ENCODE data around the gene CLDN3. TPM values are rescaled to one million over a fixed set of nuclear protein-coding genes. Genes with fewer than 3 reads are reported as not detected.
A peak's percentile ranks its signal among the peaks of the same experiment; 100 is the strongest.
"Not testable (repeated sequence)": the region's sequence is repeated elsewhere in the genome, so short reads cannot be mapped to it uniquely, and the experiment has no call there.

The CLDN3 gene
- polyA plus RNA-seq, 2 of the 4 experiments (the other 2 are of a cell fraction) = 1.7 to 2.0 TPM

GRCh38 chr7:73799282-73800141 lies 29.4 kb upstream of the CLDN3 start:
- peak overlapping the region in 1 of 2 experiments; percentile 36; a peak in 1 of 6 replicates for H3K27ac ChIP-seq
- WGBS (ENCODE audit: missing lambda C conversion rate) = 60% methylated on average over 10 of the region's 10 CpGs
- H3K4me3 ChIP-seq = no peak overlapping the region

DNA sequence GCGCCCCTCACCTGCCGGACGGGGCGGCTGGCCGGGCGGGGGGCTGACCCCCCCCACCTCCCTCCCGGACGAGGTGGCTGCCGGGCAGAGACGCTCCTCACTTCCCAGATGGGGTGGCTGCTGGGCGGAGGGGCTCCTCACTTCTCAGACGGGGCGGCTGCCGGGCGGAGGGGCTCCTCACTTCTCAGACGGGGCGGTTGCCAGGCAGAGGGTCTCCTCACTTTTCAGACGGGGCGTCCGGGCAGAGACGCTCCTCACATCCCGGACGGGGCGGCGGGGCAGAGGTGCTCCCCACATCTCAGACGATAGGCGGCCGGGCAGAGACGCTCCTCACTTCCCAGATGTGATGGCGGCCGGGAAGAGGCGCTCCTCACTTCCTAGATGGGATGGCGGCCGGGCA lies 27.1 kb upstream of the CLDN3 start:
- H3K4me3 ChIP-seq; FAIRE-seq; H3K4me1 ChIP-seq; ATAC-seq; CTCF ChIA-PET; H3K4me2 ChIP-seq; POLR2A ChIA-PET; H3K27ac ChIP-seq; DNase-seq (ENCODE audit: low read depth in 1 of 2, low spot score in 1 of 2); H3K9me3 ChIP-seq: not testable (repeated sequence)
- 93% methylated on average over 8 of the region's 34 CpGs for WGBS (ENCODE audit: missing lambda C conversion rate)

More at GRCh38 chr7:73799282-73800141, 29.4 kb upstream of the CLDN3 start:
- CTCF ChIA-PET = interaction anchor here (1.4 to 1.7 kb wide), 2 partner anchors 8 to 12 kb away, joined by 4 to 5 read pairs; no protein-coding TSS in a partner anchor
- no peaks in the 10 kb centered on the region for H3K9me3 ChIP-seq
- peaks cover 5% of the 10 kb centered on the region; the same call in 2 of the 3 replicates for H3K4me1 ChIP-seq
- H3K4me2 ChIP-seq = peak overlapping the region; percentile 6; the same call in 1 of the 3 replicates
- TF ChIP-seq HEYL (CRISPR knock-in tag; IDR thresholded peaks at IDR 0.05) (no peak), FOXS1 (CRISPR knock-in tag; IDR thresholded peaks at IDR 0.05) (no peak), ZSCAN20 (CRISPR knock-in tag; IDR thresholded peaks at IDR 0.05) (no peak), POLR2A (IDR thresholded peaks at IDR 0.05; ENCODE audit: low read length) (no peak), CBX2 (IDR thresholded peaks at IDR 0.05; ENCODE audit: borderline replicate concordance, low read depth) (no peak)
- TF ChIP-seq, protein P1, sequence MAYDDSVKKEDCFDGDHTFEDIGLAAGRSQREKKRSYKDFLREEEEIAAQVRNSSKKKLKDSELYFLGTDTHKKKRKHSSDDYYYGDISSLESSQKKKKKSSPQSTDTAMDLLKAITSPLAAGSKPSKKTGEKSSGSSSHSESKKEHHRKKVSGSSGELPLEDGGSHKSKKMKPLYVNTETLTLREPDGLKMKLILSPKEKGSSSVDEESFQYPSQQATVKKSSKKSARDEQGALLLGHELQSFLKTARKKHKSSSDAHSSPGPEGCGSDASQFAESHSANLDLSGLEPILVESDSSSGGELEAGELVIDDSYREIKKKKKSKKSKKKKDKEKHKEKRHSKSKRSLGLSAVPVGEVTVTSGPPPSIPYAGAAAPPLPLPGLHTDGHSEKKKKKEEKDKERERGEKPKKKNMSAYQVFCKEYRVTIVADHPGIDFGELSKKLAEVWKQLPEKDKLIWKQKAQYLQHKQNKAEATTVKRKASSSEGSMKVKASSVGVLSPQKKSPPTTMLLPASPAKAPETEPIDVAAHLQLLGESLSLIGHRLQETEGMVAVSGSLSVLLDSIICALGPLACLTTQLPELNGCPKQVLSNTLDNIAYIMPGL (CRISPR knock-in tag; IDR thresholded peaks at IDR 0.05; ENCODE audit: borderline replicate concordance) = no peak
- POLR2A ChIA-PET = interaction anchor here (1.1 kb wide), 1 partner anchor 43 kb away, joined by 3 read pairs; the partner anchor contains the start of gene METTL27
- no peak for FAIRE-seq
- peak; percentile 47 to 56; a peak in 5 of 6 replicates for ATAC-seq
- peak in 1 of 2 experiments; percentile 24 for DNase-seq (ENCODE audit: low read depth in 1 of 2, low spot score in 1 of 2)

DNA sequence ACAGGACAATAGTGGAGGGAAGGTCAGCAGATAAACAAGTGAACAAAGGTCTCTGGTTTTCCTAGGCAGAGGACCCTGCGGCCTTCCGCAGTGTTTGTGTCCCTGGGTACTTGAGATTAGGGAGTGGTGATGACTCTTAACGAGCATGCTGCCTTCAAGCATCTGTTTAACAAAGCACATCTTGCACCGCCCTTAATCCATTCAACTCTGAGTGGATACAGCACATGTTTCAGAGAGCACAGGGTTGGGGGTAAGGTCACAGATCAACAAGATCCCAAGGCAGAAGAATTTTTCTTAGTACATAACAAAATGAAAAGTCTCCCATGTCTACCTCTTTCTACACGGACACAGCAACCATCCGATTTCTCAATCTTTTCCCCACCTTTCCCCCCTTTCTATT lies 26.6 kb upstream of the CLDN3 start:
- H3K4me1 ChIP-seq; H3K9me3 ChIP-seq; H3K4me3 ChIP-seq; H3K4me2 ChIP-seq; CTCF ChIA-PET; DNase-seq (ENCODE audit: low read depth in 1 of 2, low spot score in 1 of 2); POLR2A ChIA-PET; ATAC-seq; H3K27ac ChIP-seq; FAIRE-seq: not testable (repeated sequence)
- WGBS (ENCODE audit: missing lambda C conversion rate) = 51% methylated on average over 3 of the region's 6 CpGs

- H3K4me2 ChIP-seq; DNase-seq (ENCODE audit: low read depth in 1 of 2, low spot score in 1 of 2); POLR2A ChIA-PET; FAIRE-seq; H3K4me3 ChIP-seq; H3K27ac ChIP-seq; H3K4me1 ChIP-seq; ATAC-seq; H3K9me3 ChIP-seq: not testable (repeated sequence)
- 0 out of 2 replicates have a peak, but pooled peaks have one; percentile 2 for TF ChIP-seq ZC3H11A (IDR thresholded peaks at IDR 0.05)
- CTCF ChIA-PET = interaction anchor here (0.6 to 1.2 kb wide), 4 partner anchors 16 to 61 kb away, joined by 3 to 4 read pairs (median 3); no protein-coding TSS in a partner anchor
Observed at GRCh38 chr7:73795188-73795587, 25.1 kb upstream of the CLDN3 start.

- H3K4me2 ChIP-seq; H3K4me3 ChIP-seq; FAIRE-seq; ATAC-seq; H3K27ac ChIP-seq; DNase-seq (ENCODE audit: low read depth in 1 of 2, low spot score in 1 of 2); POLR2A ChIA-PET; H3K4me1 ChIP-seq; H3K9me3 ChIP-seq: not testable (repeated sequence)
- WGBS (ENCODE audit: missing lambda C conversion rate) = 84% methylated on average over 7 of the region's 7 CpGs
- CTCF ChIA-PET = interaction anchor here (1.0 kb wide), 1 partner anchor 9 kb away, joined by 4 read pairs; no protein-coding TSS in a partner anchor
Observed at GRCh38 chr7:73791170-73791690, 21.2 kb upstream of the CLDN3 start.

DNA sequence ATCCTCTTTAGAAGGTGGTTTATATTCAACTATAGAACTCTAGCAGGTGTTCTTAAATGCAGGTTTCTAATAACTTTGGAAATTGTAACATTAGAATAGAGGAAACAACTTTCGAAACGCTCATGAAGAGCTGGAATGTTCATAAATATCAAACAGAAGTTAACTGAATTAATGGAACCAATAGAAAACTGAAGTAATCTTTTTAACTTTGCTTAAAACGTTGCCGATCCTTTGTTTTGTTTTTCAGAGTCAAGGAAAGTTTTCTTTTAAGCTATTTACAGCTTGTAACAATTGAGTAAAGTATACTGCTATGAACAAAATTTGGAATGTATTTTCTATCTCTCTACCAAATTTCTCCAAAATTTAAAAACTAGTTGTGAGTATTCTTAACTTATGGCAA lies 19.0 kb upstream of the CLDN3 start:
- ATAC-seq = no peak

DNA sequence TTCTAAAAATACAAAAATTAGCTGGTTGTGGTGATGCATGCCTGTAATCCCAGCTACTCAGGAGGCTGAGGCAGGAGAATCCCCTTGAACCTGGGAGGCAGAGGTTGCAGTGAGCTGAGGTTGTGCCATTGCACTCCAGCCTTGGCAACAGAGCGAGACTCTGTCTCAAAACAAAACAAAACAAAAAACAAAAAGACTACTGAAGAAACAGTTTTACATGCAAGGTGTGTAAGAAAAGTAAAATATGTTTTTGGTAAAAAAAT lies 17.6 kb upstream of the CLDN3 start:
- H3K4me1 ChIP-seq; ATAC-seq; H3K9me3 ChIP-seq; POLR2A ChIA-PET; DNase-seq (ENCODE audit: low read depth in 1 of 2, low spot score in 1 of 2); CTCF ChIA-PET; H3K27ac ChIP-seq; H3K4me3 ChIP-seq; FAIRE-seq; H3K4me2 ChIP-seq: not testable (repeated sequence)
- 61% methylated on average over 1 of the region's 1 CpG for WGBS (ENCODE audit: missing lambda C conversion rate)

More for the DNA sequence above, 19.0 kb upstream of the CLDN3 start:
- no peaks in the 10 kb centered on the region for H3K4me1 ChIP-seq
- no peak for TF ChIP-seq BHLHE40 (IDR thresholded peaks at IDR 0.05; ENCODE audit: low read depth, low read length)
- no peak overlapping the region for H3K4me2 ChIP-seq
- no peak overlapping the region for H3K27ac ChIP-seq
- H3K9me3 ChIP-seq = no peaks in the 10 kb centered on the region
- ChIA-PET CTCF (no interaction called here), POLR2A (no interaction called here)
- FAIRE-seq (no peak), DNase-seq (ENCODE audit: low read depth in 1 of 2, low spot score in 1 of 2) (no peak)
- 54% methylated on average over 4 of the region's 4 CpGs for WGBS (ENCODE audit: missing lambda C conversion rate)
- no peak overlapping the region for H3K4me3 ChIP-seq
